Measurements from ENCODE around the gene TMEM123.

The TMEM123 gene

DNA sequence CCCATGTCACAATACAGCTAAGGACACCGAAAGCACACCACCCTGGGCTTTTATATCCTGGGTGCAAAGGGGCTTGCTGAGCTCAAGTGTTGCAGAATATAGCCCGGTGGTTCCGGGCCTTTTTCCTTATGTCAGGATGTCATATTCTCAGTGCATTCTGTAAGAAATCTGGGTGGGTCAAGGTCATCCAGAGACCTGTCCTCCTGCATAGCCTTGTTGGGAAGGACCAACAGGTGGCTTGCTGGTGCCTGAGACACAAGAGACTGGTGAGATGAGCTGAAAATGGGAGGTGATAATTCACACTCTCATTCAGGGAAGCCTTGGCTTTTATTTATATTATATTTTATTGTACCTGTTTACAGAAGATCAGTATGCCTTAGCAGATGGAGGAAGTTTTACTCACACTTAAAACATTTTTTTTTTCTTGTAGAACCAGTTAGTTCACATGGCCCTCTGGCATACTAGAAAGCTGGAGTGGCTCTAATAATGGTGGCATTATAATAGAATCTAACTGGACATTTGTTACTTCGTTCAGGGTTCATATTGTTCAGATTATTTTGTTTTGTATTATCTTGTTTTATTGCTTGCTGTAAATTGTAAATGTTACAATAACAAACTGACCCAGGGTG, 14.6 kb upstream of the TMEM123 start:
- intact Hi-C loops (cut with micrococcal nuclease): no loop called here
- peaks cover 32% of the 10 kb centered on the region for H3K4me1 Mint-ChIP-seq (ENCODE audit: low read depth)
- H3K36me3 Mint-ChIP-seq (ENCODE audit: low read depth): no peaks in the 10 kb centered on the region
- H3K27ac Mint-ChIP-seq: no peak overlapping the region
- H3K9me3 Mint-ChIP-seq: no peaks in the 10 kb centered on the region
- no peak overlapping the region for H3K4me3 Mint-ChIP-seq
- no peaks in the 10 kb centered on the region for H3K27me3 Mint-ChIP-seq

DNA sequence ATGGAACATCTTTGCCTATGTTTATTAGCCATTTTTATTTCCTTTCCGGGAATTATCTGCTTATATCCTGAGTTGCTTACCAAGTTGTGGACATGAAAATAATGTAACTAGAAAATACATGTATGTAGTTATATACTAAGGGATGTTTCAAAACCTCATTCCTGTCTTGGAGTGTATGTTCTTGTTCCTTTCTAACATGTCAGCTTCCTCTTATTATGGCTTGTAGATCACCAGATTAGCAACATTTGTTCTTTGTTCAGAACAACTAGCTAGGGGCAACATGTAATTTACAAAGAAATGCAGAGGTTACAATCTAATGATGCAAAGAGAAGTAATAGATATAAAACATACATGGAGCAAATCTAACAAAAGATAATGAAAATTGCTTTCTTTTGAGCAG, 13.1 kb upstream of the TMEM123 start:
- intact Hi-C loops (cut with micrococcal nuclease): no loop called here
- Mint-ChIP-seq H3K9me3 (no peaks in the 10 kb centered on the region), H3K27me3 (no peaks in the 10 kb centered on the region), H3K36me3 (ENCODE audit: low read depth) (no peaks in the 10 kb centered on the region), H3K4me1 (ENCODE audit: low read depth) (peaks cover 32% of the 10 kb centered on the region), H3K4me3 (no peak overlapping the region), H3K27ac (no peak overlapping the region)

DNA sequence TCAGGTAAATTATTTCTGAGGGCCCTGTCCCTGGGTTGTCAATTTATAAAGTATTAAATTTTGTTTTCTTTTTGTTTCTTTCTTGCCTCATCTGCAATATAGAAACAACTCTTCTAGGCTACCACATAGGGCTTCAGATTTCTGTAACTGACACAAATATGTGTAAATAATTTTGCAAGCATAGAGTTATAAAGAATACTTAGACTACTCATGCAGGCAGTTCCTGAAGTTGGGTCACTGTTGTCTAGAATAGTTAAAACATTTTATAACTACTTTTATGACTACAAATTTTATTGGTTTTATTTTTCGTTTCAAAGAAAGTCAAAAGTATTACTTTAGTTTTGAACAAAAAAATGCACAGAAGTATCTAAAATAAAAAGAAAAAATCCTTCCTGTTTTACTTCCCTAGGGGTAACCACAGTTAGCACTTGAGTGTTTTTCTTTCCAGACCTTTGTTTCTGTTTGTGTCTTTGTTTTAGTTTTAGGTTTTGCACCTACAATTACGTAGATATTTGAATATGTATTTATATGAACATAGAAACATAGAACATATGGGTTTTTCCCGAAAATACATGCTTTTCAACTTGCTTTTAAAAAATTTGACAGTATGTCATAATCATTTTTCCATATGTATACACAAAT, 12.4 kb upstream of the TMEM123 start:
- Mint-ChIP-seq H3K36me3 (ENCODE audit: low read depth) (no peaks in the 10 kb centered on the region), H3K9me3 (no peaks in the 10 kb centered on the region), H3K4me1 (ENCODE audit: low read depth) (peaks cover 30% of the 10 kb centered on the region), H3K27me3 (no peaks in the 10 kb centered on the region), H3K27ac (no peak overlapping the region), H3K4me3 (no peak overlapping the region)
- intact Hi-C loops (cut with micrococcal nuclease): no loop called here

DNA sequence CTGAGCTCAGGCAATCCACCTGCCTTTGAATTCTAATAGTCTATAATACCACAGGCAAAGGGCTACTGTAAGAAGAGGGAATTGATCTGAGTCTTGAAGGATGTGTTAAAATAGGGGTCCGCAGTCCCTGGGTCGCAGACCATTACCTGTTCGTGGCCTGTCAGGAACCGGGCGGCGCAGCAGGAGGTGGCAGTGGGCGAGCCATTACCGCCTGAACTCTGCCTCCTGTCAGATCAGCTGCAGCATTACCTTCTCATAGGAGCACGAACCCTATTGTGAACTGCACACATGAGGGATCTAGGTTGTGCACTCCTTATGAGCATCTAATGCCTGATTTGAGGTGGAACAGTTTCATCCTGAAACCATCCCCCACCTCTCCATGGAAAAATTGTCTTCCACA, 11.5 kb upstream of the TMEM123 start:
- intact Hi-C loops (cut with micrococcal nuclease): no loop called here
- Mint-ChIP-seq H3K9me3 (no peaks in the 10 kb centered on the region), H3K4me3 (no peak overlapping the region), H3K27ac (no peak overlapping the region), H3K36me3 (ENCODE audit: low read depth) (no peaks in the 10 kb centered on the region), H3K4me1 (ENCODE audit: low read depth) (peaks cover 30% of the 10 kb centered on the region), H3K27me3 (no peaks in the 10 kb centered on the region)

DNA sequence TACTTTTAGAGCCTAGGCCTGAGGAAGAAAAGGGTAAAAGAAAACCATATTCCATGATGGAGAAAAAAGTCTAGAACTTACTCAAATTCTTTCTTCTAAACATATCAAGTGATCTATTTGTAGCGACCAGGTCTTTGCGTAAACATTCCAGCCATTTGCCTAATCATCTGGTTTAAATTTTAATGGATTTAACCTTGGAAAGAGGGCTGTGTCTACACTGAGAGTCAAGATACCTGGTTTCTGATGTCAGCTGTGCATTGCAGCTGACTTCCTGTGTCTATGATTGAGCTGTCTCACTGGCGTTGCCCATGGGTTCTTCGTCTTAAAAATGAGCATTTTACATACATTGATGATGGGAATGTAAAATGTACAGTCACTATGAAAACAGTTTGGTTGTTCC, 10.0 kb upstream of the TMEM123 start:
- H3K4me3 Mint-ChIP-seq: no peak overlapping the region
- H3K9me3 Mint-ChIP-seq: no peaks in the 10 kb centered on the region
- no peak overlapping the region for H3K27ac Mint-ChIP-seq
- peaks cover 26% of the 10 kb centered on the region for H3K4me1 Mint-ChIP-seq (ENCODE audit: low read depth)
- no peaks in the 10 kb centered on the region for H3K27me3 Mint-ChIP-seq
- no peaks in the 10 kb centered on the region for H3K36me3 Mint-ChIP-seq (ENCODE audit: low read depth)
- intact Hi-C loops (cut with micrococcal nuclease): no loop called here

DNA sequence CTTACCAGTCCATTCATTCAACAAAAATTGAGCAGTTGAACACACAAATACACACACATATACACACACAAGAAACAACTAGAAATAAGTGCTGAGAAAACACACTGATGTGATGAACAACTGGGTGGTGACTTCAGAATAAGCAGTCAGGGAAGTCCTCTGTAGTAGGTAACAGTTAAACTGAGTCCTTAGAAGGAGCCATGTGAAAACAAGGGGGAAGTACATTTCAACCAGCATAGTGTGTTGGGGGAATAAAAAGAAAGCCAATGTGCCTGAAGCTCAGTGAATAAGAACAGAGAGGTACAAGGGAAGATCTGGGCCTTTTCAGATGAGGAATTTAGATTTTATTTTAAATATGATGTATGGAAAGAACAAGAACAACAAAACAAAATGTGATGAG, 6.8 kb upstream of the TMEM123 start:
- Mint-ChIP-seq H3K27me3 (no peaks in the 10 kb centered on the region), H3K4me3 (no peak overlapping the region), H3K36me3 (ENCODE audit: low read depth) (no peaks in the 10 kb centered on the region), H3K4me1 (ENCODE audit: low read depth) (peaks cover 35% of the 10 kb centered on the region), H3K9me3 (no peaks in the 10 kb centered on the region), H3K27ac (no peak overlapping the region)
- intact Hi-C loops (cut with micrococcal nuclease): loop anchor here (10.0 kb wide), 1 partner anchor 465 kb away; no protein-coding TSS in a partner anchor

DNA sequence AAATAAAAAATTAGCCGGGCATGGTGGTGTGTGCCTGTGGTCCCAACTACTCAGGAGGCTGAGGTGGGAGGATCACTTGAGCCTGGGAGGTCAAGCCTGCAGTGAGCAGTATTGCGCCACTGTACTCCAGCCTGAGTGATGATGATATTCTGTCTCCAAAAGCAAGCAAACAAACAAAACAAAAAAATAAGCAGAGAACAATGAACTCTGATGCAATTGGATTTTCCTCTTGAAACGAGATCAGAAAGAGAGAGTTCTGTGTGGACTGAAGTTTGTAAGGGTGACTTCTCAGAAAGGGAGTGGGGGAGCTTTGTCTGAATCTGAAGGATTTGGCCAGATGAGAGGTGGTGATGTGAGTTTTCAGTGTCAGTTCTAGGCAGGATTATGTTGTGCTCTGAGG, 6.0 kb upstream of the TMEM123 start:
- peaks cover 37% of the 10 kb centered on the region for H3K4me1 Mint-ChIP-seq (ENCODE audit: low read depth)
- no peaks in the 10 kb centered on the region for H3K36me3 Mint-ChIP-seq (ENCODE audit: low read depth)
- no peaks in the 10 kb centered on the region for H3K9me3 Mint-ChIP-seq
- intact Hi-C loops (cut with micrococcal nuclease): loop anchor here (10.0 kb wide), 1 partner anchor 466 kb away; no protein-coding TSS in a partner anchor
- H3K4me3 Mint-ChIP-seq: no peak overlapping the region
- no peaks in the 10 kb centered on the region for H3K27me3 Mint-ChIP-seq
- H3K27ac Mint-ChIP-seq: no peak overlapping the region

DNA sequence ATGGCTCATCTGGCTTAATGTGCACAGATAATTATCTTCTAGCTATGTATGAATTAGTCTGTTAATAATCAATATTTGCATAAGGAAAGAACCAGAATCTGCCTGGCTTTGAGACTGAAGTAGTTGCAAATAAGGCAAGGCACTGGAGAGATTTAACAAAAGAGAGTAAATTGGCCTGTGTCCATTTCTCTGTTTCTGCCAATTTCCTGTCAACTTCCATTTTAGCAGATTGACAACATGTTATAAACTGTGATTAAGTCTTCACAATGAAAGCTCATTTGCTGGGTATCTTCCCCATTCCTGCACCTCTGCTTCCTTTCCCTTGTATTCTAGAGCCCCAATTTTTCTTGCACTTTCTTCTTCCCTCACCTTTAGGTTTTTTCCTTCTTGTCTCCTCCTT, 5.3 kb upstream of the TMEM123 start:
- Mint-ChIP-seq H3K27ac (no peak overlapping the region), H3K9me3 (no peaks in the 10 kb centered on the region), H3K27me3 (no peaks in the 10 kb centered on the region), H3K4me1 (ENCODE audit: low read depth) (peaks cover 43% of the 10 kb centered on the region), H3K36me3 (ENCODE audit: low read depth) (peaks cover under 1% of the 10 kb centered on the region), H3K4me3 (no peak overlapping the region)
- intact Hi-C loops (cut with micrococcal nuclease): loop anchor here (10.0 kb wide), 1 partner anchor 467 kb away; no protein-coding TSS in a partner anchor

DNA sequence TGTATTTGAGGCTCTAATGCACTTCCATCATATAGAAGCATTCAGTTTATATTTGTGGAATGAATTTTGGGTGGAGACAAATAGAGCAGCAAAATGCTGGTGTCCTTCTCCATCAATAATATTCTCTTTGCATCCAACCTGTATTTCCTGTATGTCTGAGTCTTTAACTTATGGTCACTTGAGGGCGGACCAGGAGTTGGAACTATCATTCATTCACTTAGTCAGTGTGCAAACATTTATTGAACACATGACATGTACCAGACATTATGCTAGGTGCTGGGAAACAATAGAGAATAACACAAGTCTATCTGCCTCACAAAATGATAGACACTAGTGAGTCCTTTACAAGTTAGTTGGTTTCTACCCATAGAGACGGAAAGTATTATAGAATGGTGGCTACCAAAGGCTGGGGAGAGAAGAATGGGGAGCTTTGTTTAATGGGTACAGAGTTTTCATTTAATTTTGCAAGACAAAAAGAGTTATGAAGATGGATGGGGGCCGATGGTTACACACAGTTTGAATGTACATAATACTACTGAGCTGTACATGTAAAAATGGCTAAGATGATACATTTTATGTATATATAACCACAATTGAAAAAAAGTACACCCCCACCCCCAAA, 4.6 kb upstream of the TMEM123 start:
- no peak overlapping the region for H3K4me3 Mint-ChIP-seq
- intact Hi-C loops (cut with micrococcal nuclease): loop anchor here (10.0 kb wide), 1 partner anchor 468 kb away; no protein-coding TSS in a partner anchor
- no peak overlapping the region for H3K27ac Mint-ChIP-seq
- H3K36me3 Mint-ChIP-seq (ENCODE audit: low read depth): peaks cover 8% of the 10 kb centered on the region
- H3K27me3 Mint-ChIP-seq: no peaks in the 10 kb centered on the region
- H3K9me3 Mint-ChIP-seq: no peaks in the 10 kb centered on the region
- peaks cover 45% of the 10 kb centered on the region for H3K4me1 Mint-ChIP-seq (ENCODE audit: low read depth)

DNA sequence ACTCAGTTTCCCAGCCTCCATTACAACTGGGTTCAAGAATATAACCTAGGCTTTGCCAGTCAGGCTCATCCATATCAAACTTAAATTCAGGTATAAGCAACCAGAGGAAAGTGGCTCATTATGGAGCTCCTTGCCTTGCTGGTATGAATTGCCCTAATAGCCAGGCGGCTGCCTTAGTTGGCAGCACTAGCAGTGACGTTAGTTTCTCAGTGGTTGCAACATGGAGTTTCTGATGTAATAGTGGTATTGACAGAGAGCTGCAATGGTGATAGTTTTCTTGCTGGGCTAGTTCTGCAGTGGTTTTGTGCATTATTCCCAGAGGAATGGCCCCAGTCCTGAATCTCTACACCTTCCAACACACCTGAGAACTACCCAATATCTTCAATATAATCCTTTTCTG, 3.8 kb upstream of the TMEM123 start:
- intact Hi-C loops (cut with micrococcal nuclease): loop anchor here (10.0 kb wide), 1 partner anchor 468 kb away; no protein-coding TSS in a partner anchor
- Mint-ChIP-seq H3K4me1 (ENCODE audit: low read depth) (peaks cover 45% of the 10 kb centered on the region), H3K27ac (peak overlapping the region; percentile 72), H3K9me3 (no peaks in the 10 kb centered on the region), H3K27me3 (no peaks in the 10 kb centered on the region), H3K36me3 (ENCODE audit: low read depth) (peaks cover 15% of the 10 kb centered on the region), H3K4me3 (no peak overlapping the region)

DNA sequence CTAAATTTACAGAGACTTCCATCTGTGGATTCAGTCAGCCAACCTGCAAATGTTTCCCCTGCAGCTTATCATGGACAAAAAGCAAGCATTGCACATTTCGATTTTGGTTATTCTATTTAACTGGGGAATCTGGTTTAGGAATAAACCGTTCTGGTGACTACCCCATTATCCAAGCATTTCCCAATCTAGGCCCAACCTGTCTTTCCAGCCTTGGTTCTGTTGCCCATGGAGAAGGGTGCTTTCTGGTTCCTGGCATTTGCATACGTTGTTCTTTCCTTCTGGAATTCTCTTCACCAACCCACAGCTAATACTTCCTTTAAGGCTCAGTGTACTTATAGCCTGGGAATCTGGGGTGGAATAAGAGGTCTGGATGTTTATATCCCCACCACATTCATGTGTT, 1.4 kb upstream of the TMEM123 start:
- no peak overlapping the region for H3K27ac Mint-ChIP-seq

DNA sequence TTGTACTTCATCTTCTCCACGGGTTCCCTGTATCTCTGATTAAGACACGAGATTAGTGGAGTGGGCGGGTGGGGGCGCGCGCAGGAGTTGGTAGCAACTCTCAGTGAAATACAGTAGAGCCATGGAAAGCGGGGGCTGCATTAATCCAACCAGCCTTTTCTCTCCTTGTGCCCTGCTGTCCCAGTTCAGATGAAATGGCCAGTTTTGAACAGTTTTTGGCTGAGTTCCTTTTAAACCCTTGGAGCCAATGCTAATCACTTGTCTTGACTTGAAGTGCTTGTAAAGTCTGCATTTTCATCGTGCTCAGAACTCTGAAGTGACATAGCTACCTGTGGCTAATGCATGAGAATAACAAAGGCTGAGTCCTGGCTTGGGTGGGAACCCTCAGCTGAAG, 734 bp upstream of the TMEM123 start:
- intact Hi-C loops (cut with micrococcal nuclease): loop anchor here (2.0 to 10.0 kb wide), 3 partner anchors 34 to 472 kb away; partner anchors contain the start of gene BIRC2
- Mint-ChIP-seq H3K4me1 (ENCODE audit: low read depth) (peaks cover 57% of the 10 kb centered on the region), H3K27me3 (no peaks in the 10 kb centered on the region), H3K4me3 (peak overlapping the region; percentile 95), H3K9me3 (no peaks in the 10 kb centered on the region), H3K36me3 (ENCODE audit: low read depth) (peaks cover 17% of the 10 kb centered on the region), H3K27ac (peak overlapping the region; percentile 96)

More for the DNA sequence above, 1.4 kb upstream of the TMEM123 start:
- H3K9me3 Mint-ChIP-seq: no peaks in the 10 kb centered on the region
- no peak overlapping the region for H3K4me3 Mint-ChIP-seq
- H3K4me1 Mint-ChIP-seq (ENCODE audit: low read depth): peaks cover 57% of the 10 kb centered on the region
- intact Hi-C loops (cut with micrococcal nuclease): loop anchor here (2.0 to 10.0 kb wide), 3 partner anchors 33 to 471 kb away; partner anchors contain the start of gene BIRC2
- no peaks in the 10 kb centered on the region for H3K27me3 Mint-ChIP-seq
- peaks cover 15% of the 10 kb centered on the region for H3K36me3 Mint-ChIP-seq (ENCODE audit: low read depth)

DNA sequence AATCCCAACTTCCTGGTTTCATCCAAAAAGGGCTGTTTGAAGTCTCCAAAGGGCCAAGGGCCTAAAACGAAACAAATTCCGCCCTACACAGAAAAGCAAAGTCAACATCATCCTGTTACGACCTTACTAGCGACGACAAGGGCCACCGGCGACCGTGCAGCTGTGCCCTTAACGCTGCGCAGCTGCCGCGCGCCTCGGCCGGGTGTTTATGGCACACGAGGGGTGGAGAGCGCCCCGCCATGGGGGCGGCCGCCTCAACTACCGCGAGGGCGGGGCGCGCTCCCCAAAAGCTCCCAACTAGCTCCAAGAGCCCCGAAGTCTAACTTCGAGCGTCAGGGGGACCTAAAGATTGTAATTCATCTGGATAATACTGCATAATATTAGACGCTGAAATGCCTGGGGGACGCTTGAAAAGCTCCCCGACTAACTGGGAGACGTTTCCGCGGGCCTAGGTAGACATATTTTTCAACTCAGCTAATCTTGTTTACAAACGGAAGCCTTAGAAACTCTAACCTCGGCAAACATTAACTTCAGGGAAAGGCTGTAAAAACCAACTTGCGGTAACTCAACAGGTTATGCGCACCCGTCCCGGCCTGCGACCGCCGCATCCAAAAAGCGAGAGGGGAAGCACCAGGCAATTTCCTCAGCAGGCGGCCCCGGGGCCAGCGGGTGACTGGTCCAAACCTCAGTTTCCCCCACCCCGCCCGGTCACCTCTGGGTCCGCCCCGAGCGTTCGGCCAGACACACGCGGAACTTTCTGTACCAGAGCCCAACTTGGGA, 694 bp downstream of the TMEM123 start:
- H3K4me3 Mint-ChIP-seq: peak overlapping the region; percentile 95
- intact Hi-C loops (cut with micrococcal nuclease): loop anchor here (2.0 to 10.0 kb wide), 3 partner anchors 35 to 473 kb away; partner anchors contain the start of gene BIRC2
- no peaks in the 10 kb centered on the region for H3K27me3 Mint-ChIP-seq
- H3K36me3 Mint-ChIP-seq (ENCODE audit: low read depth): peaks cover 32% of the 10 kb centered on the region
- H3K27ac Mint-ChIP-seq: peak overlapping the region; percentile 96
- H3K4me1 Mint-ChIP-seq (ENCODE audit: low read depth): peaks cover 67% of the 10 kb centered on the region
- H3K9me3 Mint-ChIP-seq: no peaks in the 10 kb centered on the region

Data from dendritic cell treated with granulocyte-macrophage colony-stimulating factor and Interleukin-4, amounts not matched to agents 40 ng/mL and 50 ng/mL, for 4 days (primary cell).